ENCODE measurements around the gene GPR39. TPM values are rescaled to one million over a fixed set of nuclear protein-coding genes. Genes with fewer than 3 reads are reported as not detected.

GPR39 gene
- total and polyA plus RNA-seq, 2 donors from 2014 or later: 4.9 to 8.7 TPM

DNA sequence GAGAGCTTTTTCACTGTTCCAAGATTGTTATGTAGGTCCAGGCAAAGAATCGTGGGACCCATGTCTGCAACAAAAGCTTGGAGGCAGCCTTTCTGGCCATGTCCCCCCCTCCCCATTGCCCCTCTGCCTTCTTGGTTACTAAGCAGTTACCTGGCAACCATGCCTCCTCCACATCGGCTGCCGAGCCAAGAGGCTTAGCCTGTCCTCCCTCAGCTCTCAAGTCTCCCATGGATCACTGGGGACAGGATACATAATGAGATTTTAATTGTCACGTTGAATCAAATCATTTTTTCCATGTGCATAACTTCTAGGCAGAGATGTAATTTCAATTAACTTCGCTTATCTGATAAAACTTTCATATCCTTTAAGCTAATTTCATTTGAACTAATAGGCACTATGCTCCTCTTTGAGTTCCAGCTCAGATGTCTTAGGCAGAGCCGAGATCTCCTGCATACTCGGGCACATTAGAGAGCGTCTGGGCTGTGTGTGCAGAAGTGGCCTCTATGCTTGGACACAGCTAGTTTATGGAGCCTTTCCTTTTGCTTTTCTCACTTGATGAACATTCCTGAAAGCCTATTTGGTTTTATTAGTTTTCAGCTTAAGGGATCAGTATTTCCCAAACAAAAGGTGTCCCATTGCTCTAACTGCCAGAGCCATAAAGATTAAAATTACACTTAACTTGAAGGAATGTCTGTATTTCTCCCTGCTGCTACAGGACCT, 172.7 kb downstream of the GPR39 start:
- no peak overlapping the region for H3K4me3 ChIP-seq (ENCODE audit: low read length in 3 of 3)
- H3K9me3 ChIP-seq (ENCODE audit: control insufficient read depth in 2 of 3, insufficient read depth in 1 of 3, low read length in 3 of 3): no peaks in the 10 kb centered on the region
- H3K4me1 ChIP-seq (ENCODE audit: control insufficient read depth in 2 of 3, insufficient read depth in 2 of 3, low read depth in 1 of 3, low read length in 3 of 3): peaks cover 0 to 3% (median 0%) of the 10 kb centered on the region in 3 donors
- H3K27me3 ChIP-seq (ENCODE audit: control insufficient read depth, insufficient read depth, low read length): no peaks in the 10 kb centered on the region
- H3K36me3 ChIP-seq (ENCODE audit: control insufficient read depth in 2 of 3, insufficient read depth in 3 of 3, low read length in 3 of 3): no peaks in the 10 kb centered on the region
- FAIRE-seq (no peak), DNase-seq (peak in 4 of 5 donors; percentile 78 to 90 (median 84))
- intact Hi-C loops (cut with DNase I): no loop called here
- TF ChIP-seq CTCF (IDR thresholded peaks at IDR 0.05; ENCODE audit: borderline replicate concordance, extremely low read depth, insufficient read depth): no peak
- no peak overlapping the region for H3K9ac ChIP-seq (ENCODE audit: low read length in 3 of 3)
- no peak overlapping the region for H3K27ac ChIP-seq (ENCODE audit: low read depth in 2 of 2, low read length in 2 of 2)

DNA sequence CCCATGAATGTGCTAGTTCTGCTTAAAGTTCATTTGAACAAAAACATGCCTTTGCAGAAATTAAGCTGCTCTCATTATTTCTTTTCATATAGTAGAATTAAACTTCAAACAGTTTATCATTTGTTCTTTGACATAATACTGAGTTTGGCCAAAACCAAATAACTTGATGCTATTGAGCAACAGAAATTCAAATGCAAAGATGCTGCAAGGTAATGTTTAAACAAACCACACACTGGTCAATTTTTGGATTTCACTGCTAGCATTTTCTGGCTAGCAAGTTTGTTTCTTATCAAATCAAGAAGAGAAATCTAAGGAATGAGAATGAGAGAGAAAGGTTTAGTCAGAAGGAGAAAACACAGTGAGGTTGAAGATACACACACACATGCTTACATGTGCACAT, 173.4 kb downstream of the GPR39 start:
- Histone ChIP-seq H3K36me3 (ENCODE audit: control insufficient read depth in 2 of 3, insufficient read depth in 3 of 3, low read length in 3 of 3) (no peaks in the 10 kb centered on the region), H3K27ac (ENCODE audit: low read depth in 2 of 2, low read length in 2 of 2) (no peak overlapping the region), H3K9me3 (ENCODE audit: control insufficient read depth in 2 of 3, insufficient read depth in 1 of 3, low read length in 3 of 3) (no peaks in the 10 kb centered on the region), H3K4me1 (ENCODE audit: control insufficient read depth in 2 of 3, insufficient read depth in 2 of 3, low read depth in 1 of 3, low read length in 3 of 3) (peaks cover 0 to 3% (median 0%) of the 10 kb centered on the region in 3 donors), H3K27me3 (ENCODE audit: control insufficient read depth, insufficient read depth, low read length) (no peaks in the 10 kb centered on the region), H3K9ac (ENCODE audit: low read length in 3 of 3) (no peak overlapping the region), H3K4me3 (ENCODE audit: low read length in 3 of 3) (no peak overlapping the region)
- FAIRE-seq (no peak), DNase-seq (no peak)
- intact Hi-C loops (cut with DNase I): no loop called here
- no peak for TF ChIP-seq CTCF (IDR thresholded peaks at IDR 0.05; ENCODE audit: borderline replicate concordance, extremely low read depth, insufficient read depth)

- intact Hi-C loops (cut with DNase I): no loop called here
- no peak for FAIRE-seq
- TF ChIP-seq CTCF (IDR thresholded peaks at IDR 0.05; ENCODE audit: borderline replicate concordance, extremely low read depth, insufficient read depth): no peak
Measured at GRCh38 chr2:132593171-132593570, 176.6 kb downstream of the GPR39 start.

More at GRCh38 chr2:132593171-132593570, 176.6 kb downstream of the GPR39 start:
- Histone ChIP-seq H3K9ac (ENCODE audit: low read length in 3 of 3) (no peak overlapping the region), H3K9me3 (ENCODE audit: control insufficient read depth in 2 of 3, insufficient read depth in 1 of 3, low read length in 3 of 3) (no peaks in the 10 kb centered on the region), H3K36me3 (ENCODE audit: control insufficient read depth in 2 of 3, insufficient read depth in 3 of 3, low read length in 3 of 3) (no peaks in the 10 kb centered on the region), H3K4me1 (ENCODE audit: control insufficient read depth in 2 of 3, insufficient read depth in 2 of 3, low read depth in 1 of 3, low read length in 3 of 3) (peaks cover 0 to 3% (median 0%) of the 10 kb centered on the region in 3 donors), H3K27ac (ENCODE audit: low read depth in 2 of 2, low read length in 2 of 2) (no peak overlapping the region), H3K4me3 (ENCODE audit: low read length in 3 of 3) (no peak overlapping the region), H3K27me3 (ENCODE audit: control insufficient read depth, insufficient read depth, low read length) (no peaks in the 10 kb centered on the region)
- no peak for DNase-seq
